OCI-LY3 (cell line): Measurements from ENCODE around the gene ASIC2.

Source experiments
- CTCF ChIP-seq: fragments of 200-600, 300-600 bp; sonication (generic); IDR thresholded peaks from 2 replicates; pipeline ENCODE4 v1.5.1; 2014; ENCODE audit warnings: antibody characterized with exemption, low read length, low read depth
- EZH2phosphoT487 ChIP-seq: fragments of 200-600 bp; shearing (Covaris generic); IDR thresholded peaks from 2 replicates; pipeline ENCODE4 v1.6.1; 2018; ENCODE audit warnings: antibody characterized with exemption, mixed run types, low read depth

DNA sequence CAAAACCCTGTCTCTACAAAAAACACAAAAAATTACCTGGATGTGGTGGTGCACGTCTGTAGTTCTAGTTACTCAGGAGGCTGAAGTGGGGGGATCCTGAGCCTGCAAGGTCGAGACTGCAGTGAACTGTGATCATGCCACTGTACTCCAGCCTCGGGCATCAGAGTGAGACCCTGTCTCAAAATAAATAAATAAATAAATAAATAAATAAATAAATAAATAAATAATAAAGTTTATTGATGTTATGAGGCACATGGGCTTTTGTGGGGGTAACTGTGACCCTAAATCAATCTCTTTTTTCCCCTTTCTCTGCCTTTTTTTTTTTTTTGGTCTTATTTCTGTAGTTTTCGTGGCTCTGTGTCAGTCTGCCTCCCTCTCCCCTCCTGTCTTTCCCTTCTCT, 4.5 kb upstream of the ASIC2 start:
- TF ChIP-seq CTCF = no peak
- no peak for TF ChIP-seq EZH2phosphoT487
